Thyroid gland (tissue), 4 donors: Measurements from ENCODE around the gene TMC2.

Source experiments
- POLR2A ChIP-seq, 2 donors: fragments of 450-650 bp; IDR thresholded peaks; one replicate each; pipeline ENCODE4 v1.6.1; 2017; ENCODE audit warnings: antibody characterized with exemption in 2 of 2, mild to moderate bottlenecking in 2 of 2, moderate library complexity in 1 of 2
- TF ChIP-seq, protein P1 (sequence below), 6 experiments: fragments of 200-600 bp in 3 of 6; fragments of 450-650 bp in 3 of 6; sonication (generic) in 3 of 6; IDR thresholded peaks; one replicate each; pipeline ENCODE4 v1.5.1; 2016 to 2019; ENCODE audit warnings: antibody characterized with exemption in 6 of 6, mild to moderate bottlenecking in 2 of 6, inconsistent platforms in 1 of 6, moderate library complexity in 1 of 6

DNA sequence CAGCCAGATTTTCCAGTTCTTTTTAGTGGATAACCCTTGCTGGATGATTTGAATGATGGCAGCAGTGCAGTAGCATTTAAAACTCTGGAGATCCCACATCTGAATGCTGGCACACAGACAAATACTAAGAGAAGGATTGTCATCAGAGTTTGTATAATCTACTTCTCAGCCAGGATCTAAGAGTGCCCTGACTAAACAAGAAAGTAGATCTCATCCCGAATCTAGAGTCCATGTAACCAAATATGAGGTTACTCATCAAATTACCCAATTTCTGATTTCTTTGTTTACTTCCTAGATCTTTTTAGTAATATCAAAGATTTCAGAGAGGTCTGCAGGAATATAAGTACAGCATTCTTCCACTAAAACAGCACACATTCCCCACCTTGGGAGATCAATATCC lies 7.8 kb downstream of the TMC2 start:
- TF ChIP-seq, protein P1, sequence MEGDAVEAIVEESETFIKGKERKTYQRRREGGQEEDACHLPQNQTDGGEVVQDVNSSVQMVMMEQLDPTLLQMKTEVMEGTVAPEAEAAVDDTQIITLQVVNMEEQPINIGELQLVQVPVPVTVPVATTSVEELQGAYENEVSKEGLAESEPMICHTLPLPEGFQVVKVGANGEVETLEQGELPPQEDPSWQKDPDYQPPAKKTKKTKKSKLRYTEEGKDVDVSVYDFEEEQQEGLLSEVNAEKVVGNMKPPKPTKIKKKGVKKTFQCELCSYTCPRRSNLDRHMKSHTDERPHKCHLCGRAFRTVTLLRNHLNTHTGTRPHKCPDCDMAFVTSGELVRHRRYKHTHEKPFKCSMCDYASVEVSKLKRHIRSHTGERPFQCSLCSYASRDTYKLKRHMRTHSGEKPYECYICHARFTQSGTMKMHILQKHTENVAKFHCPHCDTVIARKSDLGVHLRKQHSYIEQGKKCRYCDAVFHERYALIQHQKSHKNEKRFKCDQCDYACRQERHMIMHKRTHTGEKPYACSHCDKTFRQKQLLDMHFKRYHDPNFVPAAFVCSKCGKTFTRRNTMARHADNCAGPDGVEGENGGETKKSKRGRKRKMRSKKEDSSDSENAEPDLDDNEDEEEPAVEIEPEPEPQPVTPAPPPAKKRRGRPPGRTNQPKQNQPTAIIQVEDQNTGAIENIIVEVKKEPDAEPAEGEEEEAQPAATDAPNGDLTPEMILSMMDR (IDR thresholded peaks at IDR 0.05), result no peak
- no peak for TF ChIP-seq POLR2A (IDR thresholded peaks at IDR 0.05)
